Measurements from ENCODE around the gene RAB11B. TPM values are rescaled to one million over a fixed set of nuclear protein-coding genes. Genes with fewer than 3 reads are reported as not detected.
"Not testable (repeated sequence)": the region's sequence is repeated elsewhere in the genome, so short reads cannot be mapped to it uniquely, and the experiment has no call there.

RAB11B gene
- total RNA-seq (2014; rRNA removed; shearing (Covaris generic)) = 11.7 and 15.4 TPM in 2 replicates
- polyA plus RNA-seq (2014; cell fraction: nucleus; rRNA removed) = 34.8 and 55.9 TPM in 2 replicates

DNA sequence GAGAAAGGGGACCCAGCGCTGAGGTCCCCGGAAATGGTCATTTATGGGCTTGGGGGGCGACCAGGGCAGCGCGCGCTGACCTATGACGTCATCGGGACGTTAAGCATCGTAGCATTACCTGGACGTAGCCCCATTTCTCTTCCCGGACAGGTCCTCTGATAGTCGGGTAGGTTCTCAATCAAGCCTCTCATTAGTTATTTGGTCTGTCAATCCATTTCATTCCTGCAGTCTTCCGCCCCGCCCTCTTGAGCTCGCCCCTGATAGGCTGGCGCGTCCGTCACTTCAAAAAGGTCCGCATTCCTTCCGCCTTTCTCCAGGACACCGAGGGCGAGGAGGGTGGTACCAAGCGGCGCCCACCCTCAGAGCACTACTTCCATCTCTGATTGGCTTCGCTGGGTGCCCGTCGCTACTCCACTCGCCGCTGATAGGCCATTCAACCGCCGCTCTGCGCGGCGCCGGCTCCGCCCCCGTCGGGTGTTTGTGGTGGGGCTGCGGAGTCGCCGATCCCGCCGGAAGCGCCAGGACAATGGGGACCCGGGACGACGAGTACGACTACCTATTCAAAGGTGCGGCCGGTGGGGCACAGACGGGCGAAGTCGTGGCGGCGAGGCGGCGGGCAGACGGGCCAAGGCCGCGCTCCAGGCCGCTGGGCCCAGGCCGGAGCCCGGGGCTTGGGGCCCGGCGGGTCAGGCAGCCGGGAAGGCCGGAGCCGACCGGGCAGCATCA is at the start of gene RAB11B:
Gene RAB11B, plus strand, starts transcription at position 470 of the 726 bp plus-strand sequence. Its CDS starts 57 bp downstream, at position 527.
- DNase-seq (ENCODE audit: extremely low read depth, low read depth) = peak; percentile 98

DNA sequence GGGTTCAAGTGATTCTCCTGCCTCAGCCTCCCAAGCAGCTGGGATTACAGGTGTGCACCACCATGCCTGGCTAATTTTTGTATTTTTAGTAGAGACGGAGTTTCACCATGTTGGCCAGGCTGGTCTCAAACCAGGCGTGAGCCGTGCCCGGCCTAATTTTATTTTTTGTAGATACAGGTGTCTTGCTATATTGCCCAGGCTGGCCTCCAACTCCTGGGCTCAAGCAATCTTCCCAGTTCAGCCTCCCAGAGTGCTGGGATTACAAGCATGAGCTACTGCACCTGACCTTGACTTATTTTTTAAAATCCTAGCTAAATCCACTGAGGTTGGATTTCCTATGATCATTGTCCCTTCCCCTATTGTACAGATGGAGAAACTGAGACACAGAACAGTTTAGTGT is 48.7 kb upstream of the RAB11B start:
- DNase-seq (ENCODE audit: extremely low read depth, low read depth) = not testable (repeated sequence)

DNA sequence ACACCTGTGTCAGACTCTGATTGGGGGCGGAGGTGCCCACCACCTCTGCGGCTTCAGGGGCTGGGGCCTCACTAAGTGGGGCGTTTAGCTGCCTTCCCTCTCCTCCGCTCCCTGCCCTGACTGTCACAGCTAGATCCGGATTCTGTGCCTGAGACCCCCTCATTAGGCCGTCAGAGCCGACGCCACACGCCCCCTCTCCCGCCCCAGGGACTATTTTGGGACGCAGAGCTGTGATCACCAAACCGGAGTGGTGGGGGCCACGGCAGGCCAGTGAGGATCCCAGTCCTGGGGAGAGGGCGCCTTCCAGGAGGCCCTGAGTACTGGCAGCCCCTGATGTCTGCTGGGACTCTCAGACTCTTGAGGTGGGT is 47.9 kb upstream of the RAB11B start:
- DNase-seq (ENCODE audit: extremely low read depth, low read depth) = no peak

DNA sequence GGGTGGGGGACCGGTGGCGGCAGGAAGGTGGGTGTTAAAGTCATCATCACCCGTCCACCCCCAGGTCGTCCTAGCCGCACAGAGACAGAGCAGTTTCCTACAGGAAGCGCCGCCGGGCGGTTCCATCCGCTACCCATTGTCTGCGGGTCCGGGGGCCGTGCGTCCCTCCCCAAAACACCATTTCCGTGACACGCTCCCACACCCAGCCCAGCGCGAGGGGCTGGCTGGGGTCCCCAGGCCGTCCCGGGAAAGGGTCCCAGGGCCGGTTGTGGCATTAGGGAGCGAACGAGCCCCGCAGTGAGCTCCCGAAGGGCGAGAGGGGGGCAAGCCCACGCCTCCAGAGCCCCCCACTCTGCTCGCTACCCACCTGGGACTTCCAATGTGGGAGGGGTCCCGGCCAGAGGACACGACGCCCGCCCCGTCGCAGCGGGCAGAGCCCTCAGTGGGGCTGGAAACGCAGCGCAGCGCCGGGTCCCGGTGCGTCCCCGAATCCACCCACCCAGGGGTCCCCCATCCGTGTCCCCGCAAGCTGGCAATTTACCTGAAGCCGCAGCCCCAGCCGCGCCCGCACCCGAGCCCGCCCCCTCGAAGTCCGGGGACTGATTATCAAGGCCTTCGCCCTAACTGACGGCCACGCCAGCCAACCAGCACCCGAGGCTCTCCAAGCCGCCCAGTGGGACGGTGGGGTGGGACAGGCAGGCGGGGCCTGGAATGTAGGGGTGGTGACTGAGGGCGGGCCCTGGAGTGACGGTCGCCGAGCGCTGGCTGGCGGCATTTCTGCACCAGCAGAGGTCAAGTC is 47.3 kb upstream of the RAB11B start, which contains the start of gene KANK3:
Gene KANK3, minus strand, starts transcription at position 579 of the 799 bp plus-strand sequence. CDS start 5,434 bp downstream, outside the sequence.
- DNase-seq (ENCODE audit: extremely low read depth, low read depth) = peak; percentile 94

DNA sequence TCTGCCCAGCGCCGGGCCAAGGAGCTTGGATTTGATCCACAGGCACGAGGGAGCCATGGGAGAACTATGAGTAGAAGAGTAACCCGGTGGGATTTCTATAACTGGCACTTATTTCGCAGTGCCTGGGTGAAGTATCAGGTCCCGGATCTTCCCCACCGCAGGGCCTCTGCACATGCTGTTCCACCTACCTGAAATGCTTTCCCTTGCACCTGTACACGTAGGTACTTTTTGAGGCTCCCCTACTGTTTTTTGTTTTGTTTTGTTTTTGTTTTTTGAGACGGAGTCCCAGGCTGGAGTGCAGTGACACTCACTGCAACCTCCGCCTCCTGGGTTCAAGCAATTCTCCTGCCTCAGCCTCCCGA is 46.7 kb upstream of the RAB11B start:
- no peak for DNase-seq (ENCODE audit: extremely low read depth, low read depth)

DNA sequence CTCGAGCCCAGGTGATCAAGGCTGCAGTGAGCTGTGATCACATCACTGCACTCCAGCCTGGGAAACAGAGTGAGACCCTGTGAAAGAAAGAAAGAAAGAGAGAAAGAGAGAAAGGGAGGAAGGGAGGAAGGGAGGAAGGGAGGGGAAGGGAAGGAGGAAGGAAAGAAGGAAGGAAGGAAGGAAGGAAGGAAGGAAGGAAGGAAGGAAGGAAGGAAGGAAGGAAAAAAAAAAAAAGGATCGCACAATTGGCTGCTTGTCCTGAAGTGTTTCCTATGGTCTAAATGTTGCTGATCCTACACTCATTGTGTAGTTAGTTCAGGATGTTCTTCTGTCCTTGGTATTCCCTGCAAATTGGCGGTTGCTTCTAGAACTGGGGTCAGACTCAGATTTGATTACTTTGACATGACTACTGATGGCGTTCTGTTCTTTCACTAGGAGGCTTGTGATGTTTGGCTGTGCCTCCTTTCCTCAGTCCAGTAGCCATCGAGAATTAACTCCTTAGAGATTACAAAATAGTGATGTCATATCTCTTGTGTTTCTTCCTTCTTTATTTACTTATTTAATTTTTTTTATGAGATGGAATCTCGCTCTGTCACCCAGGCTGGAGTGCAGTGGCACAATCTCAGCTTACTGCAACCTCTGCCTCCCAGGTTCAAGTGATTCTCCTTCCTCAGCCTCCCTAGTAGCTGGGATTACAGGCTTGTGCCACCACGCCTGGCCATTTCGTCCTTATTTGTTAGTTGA is 40.4 kb upstream of the RAB11B start:
- DNase-seq (ENCODE audit: extremely low read depth, low read depth) = not testable (repeated sequence)

DNA sequence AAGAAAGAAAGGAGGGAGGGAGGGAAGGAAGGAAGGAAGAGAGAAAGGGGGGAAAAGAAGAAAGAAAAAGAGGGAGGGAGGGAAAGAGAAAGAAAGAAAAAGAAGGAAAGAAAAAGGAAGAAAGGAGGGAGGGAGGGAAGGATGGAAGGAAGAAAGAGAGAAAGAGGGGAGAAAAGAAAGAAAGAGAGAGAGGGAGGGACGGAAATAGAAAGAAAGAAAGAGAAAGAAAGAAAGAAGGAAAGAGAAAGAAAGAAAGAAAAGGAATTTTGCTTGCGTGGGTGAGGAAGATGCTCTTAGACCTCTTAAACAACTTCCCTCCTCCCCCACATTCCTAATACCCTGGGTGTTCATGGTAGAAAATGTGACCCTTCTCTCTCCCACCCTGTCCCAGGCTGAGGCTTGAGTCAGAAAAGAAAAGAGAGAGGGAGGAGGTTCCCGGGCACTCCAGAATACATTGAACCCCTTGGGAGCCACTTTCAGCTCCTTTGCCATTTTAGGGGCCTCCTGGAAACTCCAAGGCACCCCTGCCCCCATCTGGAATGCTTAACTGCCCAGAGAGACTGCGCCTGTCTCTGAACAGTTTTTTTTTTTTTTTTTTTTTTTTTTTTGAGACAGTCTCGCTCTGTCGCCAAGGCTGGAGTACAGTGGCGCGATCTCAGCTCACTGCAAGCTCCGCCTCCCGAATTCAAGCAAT is 37.9 kb upstream of the RAB11B start:
- DNase-seq (ENCODE audit: extremely low read depth, low read depth) = no peak

DNA sequence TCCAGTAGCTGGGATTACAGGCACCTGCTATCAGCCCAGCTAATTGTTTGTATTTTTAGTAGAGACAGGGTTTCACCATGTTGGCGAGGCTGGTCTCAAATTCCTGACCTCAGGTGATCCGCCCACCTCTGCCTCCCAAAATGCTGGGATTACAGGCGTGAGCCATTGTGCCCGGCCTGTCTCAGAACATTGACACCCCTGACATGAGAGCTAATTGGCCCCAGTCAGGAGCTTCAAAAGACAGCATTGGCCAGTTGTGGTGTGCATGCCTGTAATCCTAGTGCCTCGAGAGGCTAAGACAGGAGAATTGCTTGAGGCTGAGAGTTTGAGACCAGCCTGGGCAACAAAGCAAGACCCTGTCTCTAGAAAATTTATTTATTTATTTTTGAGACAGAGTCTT is 37.3 kb upstream of the RAB11B start:
- DNase-seq (ENCODE audit: extremely low read depth, low read depth) = not testable (repeated sequence)

DNA sequence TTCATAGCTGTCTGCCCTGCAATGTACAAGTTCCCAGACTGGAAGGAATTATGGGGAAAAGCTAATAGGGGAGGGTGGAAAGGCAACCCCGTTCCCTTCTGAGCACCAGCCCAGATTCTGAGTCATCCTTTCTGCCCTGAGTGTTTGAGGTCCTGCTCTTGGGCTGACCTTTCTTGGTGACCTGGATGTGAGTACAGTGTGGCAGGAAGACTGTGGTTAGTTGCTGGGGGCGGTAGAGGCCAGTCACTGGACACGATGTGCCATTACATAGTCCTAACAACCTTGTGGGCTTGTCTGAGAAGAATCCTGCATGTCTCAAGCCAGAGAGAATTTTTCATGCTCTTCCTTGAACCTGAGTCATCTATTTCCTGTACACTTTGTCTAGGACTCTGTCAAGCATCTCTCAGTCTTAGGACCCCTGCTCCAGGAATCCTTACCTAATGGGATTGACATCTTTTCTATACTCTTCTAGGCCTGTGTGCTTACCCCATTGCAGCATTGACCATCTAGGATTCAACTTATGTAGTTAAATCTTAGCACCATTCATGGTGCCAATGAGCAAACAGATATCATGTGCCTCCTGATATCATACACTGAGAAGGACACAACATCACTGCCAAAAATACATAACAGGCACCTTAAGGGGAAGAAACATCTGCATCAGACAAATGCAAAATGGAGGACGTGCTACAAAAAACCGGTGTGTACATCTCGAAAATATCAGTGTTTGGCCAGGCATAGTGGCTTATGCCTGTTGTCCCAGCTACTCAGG is 34.3 kb upstream of the RAB11B start:
- peak; percentile 64 for DNase-seq (ENCODE audit: extremely low read depth, low read depth)

DNA sequence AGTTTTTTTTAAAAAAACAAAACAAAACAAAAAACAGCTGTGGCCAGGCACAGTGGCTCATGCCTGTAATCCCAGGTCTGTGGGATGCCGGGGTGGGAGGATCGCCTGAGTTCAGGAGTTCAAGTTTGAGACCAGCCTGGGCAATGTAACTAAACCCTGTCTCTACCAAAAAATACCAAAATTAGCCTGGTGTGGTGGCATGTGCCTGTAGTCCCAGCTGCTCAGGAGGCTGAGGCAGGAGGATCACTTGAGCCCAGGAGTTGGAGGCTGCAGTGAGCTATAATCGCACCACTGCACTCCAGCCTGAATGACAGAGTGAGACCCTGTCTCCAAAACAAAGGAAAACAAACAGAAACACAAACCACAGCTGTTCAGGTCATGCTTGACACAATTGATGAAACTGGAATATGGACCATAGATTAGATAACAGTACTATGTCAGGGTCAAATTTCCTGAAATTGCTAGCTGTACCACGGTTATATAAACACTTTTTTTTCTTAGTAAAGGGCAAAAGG is 33.1 kb upstream of the RAB11B start:
- no peak for DNase-seq (ENCODE audit: extremely low read depth, low read depth)

DNA sequence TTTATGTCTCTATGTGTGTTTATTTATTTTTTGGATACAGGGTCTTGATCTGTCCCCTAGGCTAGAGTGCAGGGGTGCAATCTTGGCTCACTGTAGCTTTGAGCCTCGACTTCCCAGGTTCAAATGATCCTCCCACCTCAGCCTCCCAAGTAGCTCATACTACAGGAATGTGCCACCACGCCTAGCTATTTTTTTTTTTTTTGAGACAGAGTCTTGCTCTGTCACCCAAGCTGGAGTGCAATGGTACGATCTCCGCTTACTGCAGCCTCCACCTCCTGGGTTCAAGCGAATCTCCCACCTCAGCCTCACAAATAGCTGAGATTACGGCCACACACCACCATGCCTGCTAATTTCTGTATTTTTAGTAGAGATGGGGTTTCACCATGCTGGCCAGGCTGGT is 31.2 kb upstream of the RAB11B start:
- no peak for DNase-seq (ENCODE audit: extremely low read depth, low read depth)

DNA sequence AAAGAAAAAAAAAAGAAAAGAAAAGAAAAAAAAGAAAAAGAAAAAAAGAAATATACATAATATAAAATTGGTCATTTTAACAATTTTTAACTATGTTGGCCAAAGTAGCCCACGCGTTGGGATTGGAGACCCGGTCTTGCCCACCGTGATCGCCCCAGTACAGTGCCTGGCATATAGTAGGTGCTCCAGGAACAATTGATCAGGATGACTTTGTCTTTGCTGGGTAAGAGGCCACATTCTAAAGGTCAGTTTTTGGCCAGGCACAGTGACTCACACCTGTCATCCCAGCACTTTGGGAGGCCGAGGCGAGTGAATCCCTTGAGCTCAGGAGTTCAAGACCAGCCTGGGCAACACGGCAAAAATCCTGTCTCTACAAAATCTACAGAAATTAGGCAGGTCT is 30.0 kb upstream of the RAB11B start:
- DNase-seq (ENCODE audit: extremely low read depth, low read depth) = no peak

DNA sequence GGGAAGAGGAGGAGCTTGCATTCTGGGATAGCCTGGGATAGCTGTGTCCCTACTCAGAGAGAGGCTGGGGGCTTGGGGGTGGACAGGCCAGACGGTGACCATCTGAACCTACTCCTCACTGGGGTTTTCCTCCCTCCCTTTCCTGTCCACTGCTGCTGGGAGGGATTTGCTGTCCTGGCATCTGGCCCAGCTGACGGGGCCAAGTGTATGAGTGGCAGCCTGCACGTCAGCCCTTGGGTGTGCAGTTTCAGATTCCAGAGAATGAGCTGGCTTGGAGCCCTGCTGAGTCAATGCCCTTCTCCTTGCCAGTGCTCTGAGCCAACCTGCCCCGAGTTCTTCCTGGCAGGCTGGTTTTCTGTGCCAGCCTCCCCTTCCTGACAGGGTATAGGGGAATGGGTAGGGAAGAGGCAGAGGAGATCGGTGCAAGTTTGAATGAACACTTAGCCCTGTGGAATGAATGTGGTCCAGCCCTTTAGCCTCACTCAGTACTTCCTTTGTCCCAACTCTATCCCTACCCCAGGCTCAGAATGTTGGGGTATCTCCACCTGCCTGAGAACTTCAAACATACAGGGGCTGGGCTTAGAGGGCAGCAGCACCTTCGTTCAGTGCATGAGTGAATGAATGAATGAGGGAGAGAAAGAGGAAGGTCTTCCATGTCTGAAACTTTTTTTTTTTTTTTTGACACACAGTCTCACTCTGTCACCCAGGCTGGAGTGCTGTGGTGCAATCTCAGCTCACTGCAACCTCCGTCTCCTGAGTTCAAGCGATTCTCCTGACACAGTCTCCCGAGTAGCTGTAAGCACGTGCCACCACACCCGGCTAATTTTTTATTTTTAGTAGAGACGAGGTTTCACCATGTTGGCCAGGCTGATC is 28.0 kb upstream of the RAB11B start:
- DNase-seq (ENCODE audit: extremely low read depth, low read depth) = peak; percentile 97

DNA sequence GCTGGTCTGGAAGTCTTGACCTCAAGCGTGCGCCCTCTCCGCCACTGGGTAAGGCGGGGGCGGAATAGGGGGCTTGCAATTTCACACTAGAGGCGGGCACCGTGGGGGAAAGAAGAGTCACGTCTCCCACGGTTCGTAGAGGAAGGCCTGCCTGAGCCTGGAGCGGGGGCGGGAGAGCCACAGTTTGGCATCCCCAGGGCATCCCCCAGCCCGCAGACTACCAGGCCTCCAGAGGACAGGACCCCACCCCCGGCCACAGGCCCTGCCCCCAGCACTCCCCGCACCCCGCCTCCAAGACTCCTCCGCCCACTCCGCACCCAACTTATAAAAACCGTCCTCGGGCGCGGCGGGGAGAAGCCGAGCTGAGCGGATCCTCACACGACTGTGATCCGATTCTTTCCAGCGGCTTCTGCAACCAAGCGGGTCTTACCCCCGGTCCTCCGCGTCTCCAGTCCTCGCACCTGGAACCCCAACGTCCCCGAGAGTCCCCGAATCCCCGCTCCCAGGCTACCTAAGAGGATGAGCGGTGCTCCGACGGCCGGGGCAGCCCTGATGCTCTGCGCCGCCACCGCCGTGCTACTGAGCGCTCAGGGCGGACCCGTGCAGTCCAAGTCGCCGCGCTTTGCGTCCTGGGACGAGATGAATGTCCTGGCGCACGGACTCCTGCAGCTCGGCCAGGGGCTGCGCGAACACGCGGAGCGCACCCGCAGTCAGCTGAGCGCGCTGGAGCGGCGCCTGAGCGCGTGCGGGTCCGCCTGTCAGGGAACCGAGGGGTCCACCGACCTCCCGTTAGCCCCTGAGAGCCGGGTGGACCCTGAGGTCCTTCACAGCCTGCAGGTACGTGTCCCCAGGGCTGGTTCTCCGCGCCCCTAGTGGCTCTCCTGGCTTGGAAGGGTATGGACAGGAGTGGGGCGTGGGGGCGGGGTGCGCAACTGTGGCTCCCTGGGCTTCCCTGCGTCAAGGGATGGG is 26.1 kb upstream of the RAB11B start, which contains the start of gene ANGPTL4:
Gene ANGPTL4, plus strand, starts transcription at position 353 of the 969 bp plus-strand sequence. Its CDS starts 167 bp downstream, at position 520.
- DNase-seq (ENCODE audit: extremely low read depth, low read depth) = peak; percentile 64

DNA sequence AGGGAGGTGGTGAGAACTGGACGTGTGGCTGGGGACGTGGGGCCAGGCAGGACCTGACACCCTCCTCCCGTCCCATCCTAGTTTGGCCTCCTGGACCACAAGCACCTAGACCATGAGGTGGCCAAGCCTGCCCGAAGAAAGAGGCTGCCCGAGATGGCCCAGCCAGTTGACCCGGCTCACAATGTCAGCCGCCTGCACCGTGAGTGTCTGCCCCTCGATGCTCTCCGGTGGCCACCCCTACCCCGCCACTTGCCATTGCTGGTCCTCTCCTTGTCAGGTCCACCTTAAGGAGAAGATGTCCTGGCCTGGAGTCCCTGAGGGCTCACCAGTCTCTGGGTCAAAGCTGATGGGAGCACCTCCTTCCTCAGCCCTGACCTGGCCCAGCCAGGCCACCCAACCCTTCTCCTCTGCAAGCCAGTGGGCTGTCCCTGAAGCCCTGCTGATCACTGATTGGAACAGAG is 24.0 kb upstream of the RAB11B start:
- DNase-seq (ENCODE audit: extremely low read depth, low read depth) = no peak

DNA sequence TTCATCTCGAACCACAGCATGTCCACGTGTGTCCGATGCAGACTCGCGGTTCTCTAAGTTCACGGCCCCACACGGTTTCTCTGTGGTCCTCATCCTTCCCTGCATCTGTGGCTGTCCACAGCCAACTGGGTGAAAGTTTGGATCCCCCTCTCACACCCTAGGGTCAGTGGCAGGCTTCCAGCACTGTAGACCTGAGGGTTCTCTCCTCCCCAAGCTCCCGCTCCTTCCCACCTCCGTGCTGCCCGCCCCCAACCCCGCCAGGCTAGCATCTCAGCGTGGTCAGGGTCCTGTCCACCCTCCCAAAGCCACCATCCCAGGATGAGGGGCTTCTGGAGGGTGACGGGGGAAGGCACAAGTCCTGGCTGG is 23.2 kb upstream of the RAB11B start:
- DNase-seq (ENCODE audit: extremely low read depth, low read depth) = no peak

DNA sequence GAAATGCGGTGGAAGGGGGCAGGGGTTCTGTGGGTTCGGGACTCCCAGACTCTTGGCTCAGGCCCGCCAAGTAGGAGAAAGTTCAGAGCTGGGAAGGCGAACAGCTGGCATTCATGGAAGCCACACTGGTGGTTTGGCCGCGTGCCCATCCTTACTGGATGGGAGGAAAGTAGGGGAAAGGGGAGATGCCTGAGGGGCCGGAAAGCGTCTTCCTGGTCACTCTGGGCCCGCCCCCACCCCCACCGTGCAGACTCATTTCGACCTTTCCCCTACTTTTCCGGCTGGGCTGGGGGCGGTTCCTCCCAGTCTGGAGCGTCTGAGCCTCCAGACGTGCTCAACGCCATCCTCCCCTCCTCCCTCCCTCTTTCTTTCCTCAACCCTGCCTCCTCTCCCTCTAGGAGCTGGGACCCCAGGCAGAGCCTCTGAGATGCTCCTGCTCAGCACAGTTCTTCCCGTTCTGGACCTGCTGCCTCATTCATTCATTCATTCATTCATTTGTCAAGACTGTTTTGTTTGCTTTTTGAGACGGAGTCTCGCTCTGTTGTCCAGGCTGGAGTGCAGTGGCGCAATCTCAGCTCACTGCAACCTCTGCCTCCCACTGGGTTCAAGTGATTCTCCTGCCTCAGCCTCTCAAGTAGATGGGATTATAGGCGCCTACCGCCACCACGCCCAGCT is 22.7 kb upstream of the RAB11B start:
- DNase-seq (ENCODE audit: extremely low read depth, low read depth) = no peak
